Stimulated activated CD8-positive, alpha-beta memory T cell treated with anti-CD3 and anti-CD28 coated beads, Interleukin-2, amount 100 ng/mL, for 1 hour (primary cell): Measurements from ENCODE around the gene RBM24.

ENCODE experiments used
- DNase-seq, 2 donors: peaks; one replicate each; pipeline ENCODE4 v3.0.0-alpha.2; 2020; ENCODE audit warnings: low read depth in 2 of 2

Gene RBM24

GRCh38 chr6:17281100-17281496 is at the start of gene RBM24:
Gene RBM24 (plus strand): TSS chr6:17281361. CDS start chr6:17281582, 221 bp downstream.
- no peak for DNase-seq

- no peak for DNase-seq
Measured at GRCh38 chr6:17233531-17233930, 47.6 kb upstream of the RBM24 start.

GRCh38 chr6:17237246-17237645 is 43.9 kb upstream of the RBM24 start:
- no peak for DNase-seq

- DNase-seq = no peak
Measured at GRCh38 chr6:17239260-17239659, 41.9 kb upstream of the RBM24 start.

- no peak for DNase-seq
Measured at GRCh38 chr6:17240803-17241500, 40.2 kb upstream of the RBM24 start.

GRCh38 chr6:17242087-17242486 is 39.1 kb upstream of the RBM24 start:
- no peak for DNase-seq

GRCh38 chr6:17250237-17250636 is 30.9 kb upstream of the RBM24 start:
- no peak for DNase-seq

GRCh38 chr6:17251953-17252352 is 29.2 kb upstream of the RBM24 start:
- DNase-seq = no peak

- DNase-seq = no peak
Measured at GRCh38 chr6:17258749-17259148, 22.4 kb upstream of the RBM24 start.

- no peak for DNase-seq
Measured at GRCh38 chr6:17265570-17265969, 15.6 kb upstream of the RBM24 start.

GRCh38 chr6:17267566-17267965 is 13.6 kb upstream of the RBM24 start:
- no peak for DNase-seq

- DNase-seq = no peak
Measured at GRCh38 chr6:17268114-17268513, 13.0 kb upstream of the RBM24 start.

GRCh38 chr6:17269840-17270239 is 11.3 kb upstream of the RBM24 start:
- DNase-seq = no peak

GRCh38 chr6:17271628-17272027 is 9.5 kb upstream of the RBM24 start:
- no peak for DNase-seq

- no peak for DNase-seq
Measured at GRCh38 chr6:17276766-17277165, 4.4 kb upstream of the RBM24 start.

GRCh38 chr6:17277256-17277655 is 3.9 kb upstream of the RBM24 start:
- no peak for DNase-seq

GRCh38 chr6:17278289-17279063 is 2.7 kb upstream of the RBM24 start:
- DNase-seq = no peak

- no peak for DNase-seq
Measured at GRCh38 chr6:17280138-17280537, 1.0 kb upstream of the RBM24 start.

GRCh38 chr6:17280552-17281090 is 540 bp upstream of the RBM24 start:
- DNase-seq = no peak

GRCh38 chr6:17281497-17282481 is 628 bp downstream of the RBM24 start:
- DNase-seq = no peak

GRCh38 chr6:17283074-17283473 is 1.9 kb downstream of the RBM24 start:
- DNase-seq = no peak

GRCh38 chr6:17289630-17290061 is 8.5 kb downstream of the RBM24 start:
- no peak for DNase-seq
